ENCODE measurements around the gene IRS1.

DNA sequence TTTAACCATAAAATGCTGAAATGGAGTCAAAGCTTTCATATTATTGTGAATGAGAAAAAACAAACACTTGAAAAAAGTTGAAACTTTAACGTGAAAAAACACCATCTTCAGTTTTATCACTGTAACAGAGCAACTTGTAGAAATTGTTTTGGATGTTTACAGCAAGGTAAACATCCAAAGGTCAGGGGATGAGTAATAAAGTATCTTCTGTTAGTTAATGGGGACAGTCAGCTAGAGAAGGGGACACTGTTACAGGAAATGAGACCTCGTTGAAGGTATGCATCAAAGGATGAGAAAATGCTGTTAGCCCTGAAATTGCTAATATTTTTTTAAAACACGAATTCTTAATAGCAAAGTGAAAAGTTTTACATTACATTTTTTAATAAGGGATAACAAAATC lies 39.1 kb upstream of the IRS1 start:
- no peak for TF ChIP-seq GATA2 (IDR thresholded peaks at IDR 0.05; ENCODE audit: low read depth, low read length)
- no peak for TF ChIP-seq GATA3 (IDR thresholded peaks at IDR 0.05; ENCODE audit: low read depth, low read length)
